HG03039 (cell line): ENCODE results near the gene C4orf51.
"Not testable (repeated sequence)": the region's sequence is repeated elsewhere in the genome, so short reads cannot be mapped to it uniquely, and the experiment has no call there.

Source experiments
- ATAC-seq: cut with Tn5 transposase; IDR thresholded peaks from one replicate; pipeline ENCODE4 v1.9.1; 2021; ENCODE audit warnings: mild to moderate bottlenecking, moderate library complexity; ENCODE audit not compliant: unreplicated experiment

C4orf51 gene

GRCh38 chr4:145679991-145680455 is at the start of gene C4orf51:
Gene C4orf51 (plus strand): TSS chr4:145680146. CDS start chr4:145680204, 58 bp downstream.
- no peak for ATAC-seq

DNA sequence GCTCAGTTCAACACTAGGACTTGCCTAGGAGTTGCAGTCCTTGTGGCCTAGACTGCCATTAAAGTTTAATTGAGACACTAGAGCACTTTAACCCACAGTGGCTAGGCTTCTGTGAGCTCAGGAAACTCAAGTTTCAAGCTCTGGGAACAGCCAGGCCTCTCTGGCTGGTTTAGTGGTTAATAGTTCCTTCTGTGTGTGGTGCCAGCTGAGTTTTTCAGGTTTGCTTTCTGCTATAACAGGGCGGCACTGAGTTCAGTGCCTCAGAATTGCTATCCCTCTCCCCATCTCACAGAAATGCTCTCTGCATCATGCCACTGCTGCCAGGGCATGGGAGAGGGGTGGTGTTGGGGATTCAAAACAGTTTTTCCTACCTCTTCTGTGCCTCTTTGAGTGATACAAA is 44.8 kb upstream of the C4orf51 start:
- ATAC-seq: no peak

GRCh38 chr4:145635630-145636029 is 44.3 kb upstream of the C4orf51 start:
- ATAC-seq: no peak

GRCh38 chr4:145639186-145639698 is 40.7 kb upstream of the C4orf51 start:
- ATAC-seq: no peak

DNA sequence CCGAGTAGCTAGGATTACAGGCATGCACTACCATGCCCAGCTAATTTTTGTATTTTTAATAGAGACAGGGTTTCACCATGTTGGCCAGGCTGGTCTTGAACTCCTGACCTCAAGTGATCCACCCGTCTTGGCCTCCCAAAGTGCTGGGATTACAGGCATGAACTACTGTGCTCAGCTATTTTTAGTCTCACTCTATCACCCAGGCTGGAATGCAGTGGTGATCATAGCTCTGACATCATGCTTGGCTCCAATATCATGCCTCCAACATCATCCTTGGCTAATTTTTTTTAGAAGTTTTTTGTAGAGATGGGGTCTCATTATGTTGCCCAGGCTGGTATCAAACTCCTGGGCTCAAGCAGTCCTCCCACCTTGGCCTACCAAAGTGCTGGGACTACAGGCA is 39.7 kb upstream of the C4orf51 start:
- ATAC-seq: not testable (repeated sequence)

DNA sequence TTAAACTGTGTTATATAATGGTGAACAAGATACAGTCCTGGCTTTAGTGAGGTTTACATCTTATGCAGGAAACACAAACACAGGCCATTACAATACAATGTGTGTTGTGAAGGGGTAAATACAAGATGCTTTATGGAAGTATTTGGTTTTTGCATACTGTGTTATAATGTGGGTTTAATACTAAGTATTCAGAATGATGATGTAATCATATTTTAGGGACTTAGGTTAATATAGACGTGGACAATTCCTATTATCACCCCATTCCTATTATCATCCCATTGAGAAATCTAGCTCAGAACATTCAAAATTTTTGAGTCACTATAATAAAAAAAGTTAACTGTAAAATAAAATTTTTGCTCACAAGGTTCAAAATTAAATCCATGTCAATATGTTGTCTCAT is 36.7 kb upstream of the C4orf51 start:
- no peak for ATAC-seq

GRCh38 chr4:145644699-145645098 is 35.2 kb upstream of the C4orf51 start:
- no peak for ATAC-seq

- no peak for ATAC-seq
Measured at GRCh38 chr4:145656156-145656555, 23.8 kb upstream of the C4orf51 start.

- no peak for ATAC-seq
Measured at GRCh38 chr4:145660064-145660463, 19.9 kb upstream of the C4orf51 start.

DNA sequence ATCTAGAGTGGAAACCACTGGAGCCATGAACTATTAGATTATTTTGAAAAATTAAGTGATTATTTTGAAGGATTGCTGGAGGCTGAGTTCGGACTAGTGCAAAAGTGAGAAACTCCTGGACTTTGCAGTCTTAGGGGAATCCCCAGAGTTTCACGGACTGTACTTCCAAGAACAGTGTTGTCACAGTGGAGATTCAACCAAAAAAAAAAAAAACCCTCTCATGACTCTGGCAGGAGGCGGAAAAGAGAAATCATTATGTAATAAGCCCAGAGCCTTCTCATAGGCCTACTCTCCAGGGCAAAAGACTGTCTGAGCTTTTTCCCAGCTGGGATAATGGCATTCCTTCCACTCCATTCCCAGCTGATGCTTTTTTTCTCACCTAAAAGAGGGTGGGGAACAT is 16.8 kb upstream of the C4orf51 start:
- no peak for ATAC-seq

- ATAC-seq: no peak
Measured at GRCh38 chr4:145665773-145666172, 14.2 kb upstream of the C4orf51 start.

DNA sequence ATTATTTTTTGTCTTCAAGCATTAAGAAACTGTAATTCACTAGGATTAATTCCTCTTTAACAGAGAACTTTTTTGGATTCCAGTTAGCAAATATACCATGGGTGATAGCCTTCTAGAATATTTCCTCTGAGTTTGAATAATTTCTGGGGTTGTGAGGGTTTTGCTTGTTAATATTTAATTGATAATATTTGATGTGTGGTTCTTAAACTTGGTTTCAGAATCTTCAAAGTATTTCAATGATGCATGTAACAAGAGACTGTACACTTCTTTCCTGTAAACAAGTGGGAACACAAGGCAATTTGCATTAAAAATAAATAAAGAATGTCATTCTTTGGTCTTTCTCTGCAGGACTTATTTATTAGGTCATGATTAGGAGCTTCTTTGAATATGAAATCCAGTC is 9.5 kb upstream of the C4orf51 start:
- no peak for ATAC-seq

DNA sequence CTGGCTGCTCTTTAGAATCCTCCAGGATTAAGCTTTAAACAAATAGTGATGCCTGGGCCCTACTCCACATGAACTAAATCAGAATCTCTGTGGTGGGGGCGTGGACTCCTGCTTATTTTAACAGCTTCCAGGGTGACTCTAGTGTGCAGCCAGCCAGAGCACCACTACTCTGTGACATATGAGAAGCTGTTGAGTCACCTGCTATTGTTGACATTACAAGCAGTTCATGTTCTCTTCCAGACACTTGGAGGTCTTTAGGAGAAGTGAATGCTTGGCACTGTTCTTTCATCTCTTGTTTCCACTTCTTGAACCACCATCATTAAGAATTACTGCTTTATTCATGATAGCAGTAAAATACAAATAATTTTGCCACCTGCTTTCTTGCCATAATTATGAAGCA is 426 bp upstream of the C4orf51 start:
- no peak for ATAC-seq

DNA sequence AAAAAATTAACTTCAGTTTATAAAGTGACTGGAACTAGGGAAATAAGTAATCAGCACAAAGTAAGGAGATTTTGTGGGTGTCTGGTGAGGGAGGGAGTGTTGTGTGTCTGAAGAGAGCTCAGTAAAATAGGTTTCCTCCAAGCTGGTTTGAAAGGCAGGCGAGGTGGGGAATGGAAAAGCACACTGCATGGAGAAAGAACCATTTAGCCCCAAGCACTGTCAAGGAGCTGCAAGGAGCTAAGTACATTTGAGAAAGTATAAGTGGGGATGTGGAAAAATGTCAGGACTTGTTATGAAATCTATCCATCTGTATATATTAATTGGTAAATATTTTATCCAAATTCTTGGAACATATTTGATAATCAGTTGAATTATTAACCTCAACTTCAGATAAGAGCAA is 956 bp downstream of the C4orf51 start:
- ATAC-seq: no peak

GRCh38 chr4:145681518-145681917 is 1.6 kb downstream of the C4orf51 start:
- no peak for ATAC-seq

GRCh38 chr4:145681956-145682355 is 2.0 kb downstream of the C4orf51 start:
- ATAC-seq: no peak

- ATAC-seq: no peak
Measured at GRCh38 chr4:145686991-145687390, 7.0 kb downstream of the C4orf51 start.

DNA sequence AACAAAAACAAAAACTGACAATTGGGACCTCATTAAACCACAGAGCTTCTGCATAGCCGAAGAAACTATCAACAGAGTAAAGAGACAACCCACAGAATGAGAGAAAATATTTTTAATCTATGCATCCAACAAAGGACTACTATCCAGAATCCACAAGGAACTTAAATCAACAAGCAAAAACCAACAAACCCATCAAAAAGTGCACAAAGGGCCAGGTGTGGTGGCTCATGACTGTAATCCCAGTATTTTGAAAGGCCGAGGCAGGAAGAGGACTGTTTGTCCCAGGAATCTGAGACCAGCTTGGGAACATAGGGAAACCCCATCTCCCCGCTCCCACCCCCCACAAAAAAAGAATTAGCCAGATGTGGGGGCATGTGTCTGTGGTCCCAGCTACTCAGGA is 10.7 kb downstream of the C4orf51 start:
- no peak for ATAC-seq

- ATAC-seq: not testable (repeated sequence)
Measured at GRCh38 chr4:145691416-145691815, 11.5 kb downstream of the C4orf51 start.

DNA sequence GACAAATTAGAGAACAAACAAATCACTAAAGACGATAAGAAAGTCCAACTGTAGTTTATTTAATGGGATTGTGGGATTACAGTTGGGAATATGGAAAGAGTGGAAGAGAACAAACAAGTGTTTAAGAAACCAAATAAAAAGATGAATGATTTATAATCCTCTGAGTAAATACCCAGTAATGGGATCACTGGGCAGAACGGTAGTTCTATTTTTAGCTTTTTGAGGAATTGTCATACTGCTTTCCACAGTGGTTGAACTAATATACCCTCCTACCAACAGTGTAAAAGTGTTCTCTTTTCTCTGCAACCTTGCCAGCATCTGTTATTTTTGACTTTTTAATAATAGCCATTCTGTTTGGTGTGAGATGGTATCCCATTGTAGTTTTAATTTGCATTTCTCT is 15.0 kb downstream of the C4orf51 start:
- no peak for ATAC-seq

- no peak for ATAC-seq
Measured at GRCh38 chr4:145697332-145697731, 17.4 kb downstream of the C4orf51 start.

DNA sequence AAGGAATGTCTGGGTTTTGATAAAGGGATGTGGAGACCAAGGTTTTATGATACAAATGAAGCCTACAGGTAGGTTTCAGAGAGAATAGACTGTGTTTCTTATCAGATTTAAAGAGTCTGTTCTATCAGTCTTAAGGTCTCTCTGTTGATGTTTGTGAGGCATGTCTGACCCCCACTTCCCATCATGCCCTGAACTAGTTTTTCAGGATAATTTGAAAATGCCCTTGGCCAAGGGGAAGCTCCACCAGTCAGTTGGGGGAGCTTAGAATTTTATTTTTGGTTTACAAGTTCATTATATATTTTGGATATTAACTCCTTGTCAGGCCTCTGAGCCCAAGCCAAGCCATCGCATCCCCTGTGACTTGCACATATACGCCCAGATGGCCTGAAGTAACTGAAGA is 18.6 kb downstream of the C4orf51 start:
- ATAC-seq: no peak

DNA sequence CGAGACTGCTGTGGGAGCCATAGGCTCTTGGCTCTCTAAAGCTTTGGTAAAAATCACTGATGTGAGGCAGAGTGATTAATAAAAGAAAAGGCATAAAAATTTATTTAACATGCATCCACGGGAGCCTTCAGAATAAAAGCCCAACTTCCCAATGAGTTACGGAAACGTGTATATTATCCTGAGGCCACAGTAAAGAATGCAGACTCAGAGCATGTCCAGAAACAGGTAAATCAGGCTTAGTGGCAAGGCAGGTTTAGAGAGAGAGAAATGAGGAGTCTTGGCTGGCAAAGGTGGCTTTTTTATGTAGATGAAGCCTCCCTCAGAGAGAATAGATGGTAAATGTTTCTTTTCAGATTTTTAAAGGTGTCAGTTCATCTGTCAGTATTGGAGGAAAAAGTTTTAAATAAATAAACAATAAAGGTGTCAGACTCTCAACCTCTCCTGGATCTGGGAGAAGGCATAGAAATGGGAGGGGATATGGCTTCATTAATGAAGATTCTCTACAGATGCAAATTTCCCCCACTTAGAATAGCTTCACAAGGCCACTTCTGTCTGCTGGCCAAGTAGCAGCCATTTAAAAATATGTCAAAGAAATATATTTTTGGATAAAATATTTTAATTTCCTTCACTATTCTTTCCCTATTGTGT is 24.0 kb downstream of the C4orf51 start:
- no peak for ATAC-seq
